GM18505 (cell line): ENCODE results near the gene YKT6.

Experiments
- ATAC-seq: cut with Tn5 transposase; IDR thresholded peaks from one replicate; pipeline ENCODE4 v1.9.1; 2021; ENCODE audit not compliant: unreplicated experiment
- POLR2A ChIP-seq: IDR thresholded peaks from 4 replicates; pipeline ENCODE4 v1.6.1; 2011; ENCODE audit warnings: borderline replicate concordance; ENCODE audit not compliant: insufficient read depth, insufficient read length; ENCODE audit errors: extremely low read depth

Gene YKT6

GRCh38 chr7:44220358-44221112, 19.8 kb downstream of the YKT6 start:
- TF ChIP-seq POLR2A: no peak
- no peak for ATAC-seq

- no peak for ATAC-seq
- TF ChIP-seq POLR2A: no peak
Measured at GRCh38 chr7:44221231-44221791, 20.5 kb downstream of the YKT6 start.

- ATAC-seq: no peak
Measured at GRCh38 chr7:44222074-44222473, 21.3 kb downstream of the YKT6 start.

GRCh38 chr7:44222776-44223261, 22.0 kb downstream of the YKT6 start:
- no peak for ATAC-seq
- TF ChIP-seq POLR2A: no peak

More at GRCh38 chr7:44222074-44222473, 21.3 kb downstream of the YKT6 start:
- TF ChIP-seq POLR2A: no peak

- ATAC-seq: no peak
- no peak for TF ChIP-seq POLR2A
Measured at GRCh38 chr7:44223362-44224079, 22.7 kb downstream of the YKT6 start.

GRCh38 chr7:44224080-44224973, 23.5 kb downstream of the YKT6 start:
- no peak for TF ChIP-seq POLR2A
- no peak for ATAC-seq

- no peak for TF ChIP-seq POLR2A
- ATAC-seq: no peak
Measured at GRCh38 chr7:44224974-44225565, 24.3 kb downstream of the YKT6 start.

GRCh38 chr7:44225566-44226395, 25.0 kb downstream of the YKT6 start:
- ATAC-seq: no peak
- TF ChIP-seq POLR2A: no peak

- no peak for TF ChIP-seq POLR2A
- ATAC-seq: no peak
Measured at GRCh38 chr7:44226396-44226753, 25.6 kb downstream of the YKT6 start.

- no peak for TF ChIP-seq POLR2A
- no peak for ATAC-seq
Measured at GRCh38 chr7:44227911-44228310, 27.1 kb downstream of the YKT6 start.

- ATAC-seq: no peak
- no peak for TF ChIP-seq POLR2A
Measured at GRCh38 chr7:44228571-44229350, 28.0 kb downstream of the YKT6 start.
